ENCODE data around the gene ADCK1. TPM values are rescaled to one million over a fixed set of nuclear protein-coding genes. Genes with fewer than 3 reads are reported as not detected.

ADCK1 gene
- total RNA-seq, 1 experiment from 2014 or later: 12.2 TPM

GRCh38 chr14:77859934-77860570 lies 60.1 kb downstream of the ADCK1 start:
- H3K36me3 Mint-ChIP-seq (ENCODE audit: insufficient read depth in 1 of 3, low read depth in 3 of 3): peaks cover under 1 to 8% (median under 1%) of the 10 kb centered on the region in 3 experiments; a peak in 5 of 7 replicates
- no peak overlapping the region for H2BK120ac ChIP-seq (ENCODE audit: low read depth, low read length, poor library complexity, severe bottlenecking)
- no peak overlapping the region for H4K5ac ChIP-seq (ENCODE audit: insufficient read length, low read depth, low read length)
- no peaks in the 10 kb centered on the region for H3K23me2 ChIP-seq (ENCODE audit: insufficient read length, low read depth, low read length, poor library complexity, severe bottlenecking)
- no peak overlapping the region for H3K14ac ChIP-seq (ENCODE audit: insufficient read depth, low read length)
- H3K27me3 ChIP-seq (ENCODE audit: insufficient read depth, low read length): no peaks in the 10 kb centered on the region
- H3K27ac ChIP-seq (ENCODE audit: insufficient read length, low read depth, low read length): no peak overlapping the region
- H2BK20ac ChIP-seq (ENCODE audit: low read depth, low read length, poor library complexity, severe bottlenecking): no peak overlapping the region
- no peak overlapping the region for H2BK12ac ChIP-seq (ENCODE audit: insufficient read length, low read depth, low read length)
- H3K18ac ChIP-seq (ENCODE audit: insufficient read length, low read depth, low read length): no peak overlapping the region
- no peak overlapping the region for H3K23ac ChIP-seq (ENCODE audit: insufficient read length, low read depth, low read length)
- no peak overlapping the region for H2BK15ac ChIP-seq (ENCODE audit: low read depth, low read length)
- no peak for DNase-seq
- H3K4me1 ChIP-seq (ENCODE audit: insufficient read depth, low read length): no peaks in the 10 kb centered on the region
- H2AFZ ChIP-seq (ENCODE audit: low read length): no peak overlapping the region
- H3K4ac ChIP-seq (ENCODE audit: low read depth, low read length): no peak overlapping the region
- no peak overlapping the region for H3T11ph ChIP-seq (ENCODE audit: low read length)
- no peaks in the 10 kb centered on the region for H3K79me1 ChIP-seq (ENCODE audit: insufficient read depth, low read depth, low read length, poor library complexity, severe bottlenecking)
- H2BK5ac ChIP-seq (ENCODE audit: insufficient read length, low read length): no peak overlapping the region
- no peaks in the 10 kb centered on the region for H3K79me2 ChIP-seq (ENCODE audit: insufficient read depth, low read length)
- peaks cover under 1% of the 10 kb centered on the region in 2 experiments; a peak in 2 of 4 replicates for H3K4me1 Mint-ChIP-seq
- H4K91ac ChIP-seq (ENCODE audit: insufficient read length, low read depth, low read length): no peak overlapping the region
- H3K9me3 Mint-ChIP-seq: peaks cover under 1 to 6% of the 10 kb centered on the region in 2 experiments; a peak in 1 of 5 replicates
- no peak overlapping the region; a peak in 1 of 7 replicates for H3K27ac Mint-ChIP-seq
- WGBS (ENCODE audit: extremely low coverage, insufficient read length, low lambda C conversion rate): no CpG with 5 or more reads among the region's 6 CpGs
- no peak overlapping the region for H3K4me3 Mint-ChIP-seq
- no peak overlapping the region for H4K8ac ChIP-seq (replicated peaks; ENCODE audit: insufficient read length, low read depth, low read length)
- H3K27me3 Mint-ChIP-seq (ENCODE audit: low read depth): no peaks in the 10 kb centered on the region
- H3K9me3 ChIP-seq (ENCODE audit: control insufficient read depth, low read depth, low read length): no peaks in the 10 kb centered on the region
- peaks cover 2% of the 10 kb centered on the region for H4K20me1 ChIP-seq (ENCODE audit: control insufficient read depth, insufficient read depth, insufficient read length)
- H2AK5ac ChIP-seq (ENCODE audit: insufficient read length, low read length): no peak overlapping the region
- no peak overlapping the region for H3K56ac ChIP-seq (ENCODE audit: insufficient read length, low read depth, low read length)
- H3K9ac ChIP-seq (ENCODE audit: extremely low read depth, insufficient read length, low read length): no peak overlapping the region
- TF ChIP-seq, protein P1, sequence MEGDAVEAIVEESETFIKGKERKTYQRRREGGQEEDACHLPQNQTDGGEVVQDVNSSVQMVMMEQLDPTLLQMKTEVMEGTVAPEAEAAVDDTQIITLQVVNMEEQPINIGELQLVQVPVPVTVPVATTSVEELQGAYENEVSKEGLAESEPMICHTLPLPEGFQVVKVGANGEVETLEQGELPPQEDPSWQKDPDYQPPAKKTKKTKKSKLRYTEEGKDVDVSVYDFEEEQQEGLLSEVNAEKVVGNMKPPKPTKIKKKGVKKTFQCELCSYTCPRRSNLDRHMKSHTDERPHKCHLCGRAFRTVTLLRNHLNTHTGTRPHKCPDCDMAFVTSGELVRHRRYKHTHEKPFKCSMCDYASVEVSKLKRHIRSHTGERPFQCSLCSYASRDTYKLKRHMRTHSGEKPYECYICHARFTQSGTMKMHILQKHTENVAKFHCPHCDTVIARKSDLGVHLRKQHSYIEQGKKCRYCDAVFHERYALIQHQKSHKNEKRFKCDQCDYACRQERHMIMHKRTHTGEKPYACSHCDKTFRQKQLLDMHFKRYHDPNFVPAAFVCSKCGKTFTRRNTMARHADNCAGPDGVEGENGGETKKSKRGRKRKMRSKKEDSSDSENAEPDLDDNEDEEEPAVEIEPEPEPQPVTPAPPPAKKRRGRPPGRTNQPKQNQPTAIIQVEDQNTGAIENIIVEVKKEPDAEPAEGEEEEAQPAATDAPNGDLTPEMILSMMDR (conservative IDR thresholded peaks at IDR 0.05): no peak
- no peak overlapping the region for H3K4me2 ChIP-seq (ENCODE audit: insufficient read depth, insufficient read length, low read length)
